Upper lobe of right lung (tissue), 1 donor: ENCODE data around the gene TBCEL. TPM values are rescaled to one million over a fixed set of nuclear protein-coding genes. Genes with fewer than 3 reads are reported as not detected.

ENCODE experiments used
- ATAC-seq: fragments of 200-7000 bp; cut with Tn5 transposase; one replicate; pipeline ENCODE4 v1.9.1; 2020; ENCODE audit warnings: mild to moderate bottlenecking, moderate library complexity
- DNase-seq: peaks from one replicate; pipeline ENCODE4 v3.0.0-alpha.2; 2020
- H3K27ac ChIP-seq: fragments of 200-600 bp; one replicate; pipeline ENCODE4 v1.8.0; 2022
- H3K27me3 ChIP-seq: fragments of 200-600 bp; one replicate; pipeline ENCODE4 v1.8.0; 2022; ENCODE audit warnings: mild to moderate bottlenecking
- H3K36me3 ChIP-seq: fragments of 200-600 bp; one replicate; pipeline ENCODE4 v1.8.0; 2022
- H3K4me1 ChIP-seq: fragments of 200-600 bp; one replicate; pipeline ENCODE4 v1.8.0; 2022
- H3K4me3 ChIP-seq: fragments of 200-600 bp; one replicate; pipeline ENCODE4 v1.8.0; 2022; ENCODE audit warnings: mild to moderate bottlenecking
- H3K9me3 ChIP-seq: fragments of 200-600 bp; one replicate; pipeline ENCODE4 v1.8.0; 2022
- CTCF ChIP-seq: fragments of 200-600 bp; IDR thresholded peaks from one replicate; pipeline ENCODE4 v1.8.0; 2022; ENCODE audit warnings: antibody characterized with exemption
- intact Hi-C: fragments of 100-400 bp; cut with DNase I; formaldehyde crosslinking; loops from one replicate; pipeline ENCODE4 v1.11.0; 2022
- long read RNA-seq: library from polyadenylated mRNA; unstranded; transcript quantifications from one replicate; pipeline ENCODE4 v2.0.0, GENCODE V29; 2021
- total RNA-seq: library from RNA; stranded (reverse); fragmentation: NEBNext Ultra II Directional; extraction: Animal tissue kit (Norgen Biotek cat#: 25700); gene quantifications from one replicate; pipeline ENCODE4 v1.2.1, GENCODE V29; 2021
- donor health status: DM: no; HTN: yes; CAD: no; lungs with severe emphysema.

TBCEL gene
- total RNA-seq: 41.1 TPM
- long read RNA-seq, full-length matches to known transcripts: 13 of 26 reads
- long read RNA-seq, partial matches to known transcripts: 8 of 26 reads
- long read RNA-seq, other reads (novel, unspliced or antisense): 5 of 26 reads

- peak within 1 kb of the TSS; percentile 95 for H3K4me3 ChIP-seq
- DNase-seq (peak; percentile 94), ATAC-seq (peak; percentile 94)
- H3K4me1 ChIP-seq: peaks cover 11% of the 10 kb centered on the region
- H3K36me3 ChIP-seq: no peaks in the 10 kb centered on the region
- no peaks in the 10 kb centered on the region for H3K9me3 ChIP-seq
- no peak for TF ChIP-seq CTCF
- no peaks in the 10 kb centered on the region for H3K27me3 ChIP-seq
- intact Hi-C loops: no loop called here
- peak within 1 kb of the TSS; percentile 83 for H3K27ac ChIP-seq
Measured at GRCh38 chr11:121023848-121024751, at the start of gene TBCEL. Gene TBCEL, plus strand, starts transcription at chr11:121024102. Its CDS starts 21,589 bp downstream, at chr11:121045691.

- Histone ChIP-seq H3K36me3 (no peaks in the 10 kb centered on the region), H3K9me3 (no peaks in the 10 kb centered on the region), H3K4me1 (no peaks in the 10 kb centered on the region), H3K27me3 (no peaks in the 10 kb centered on the region), H3K4me3 (no peak overlapping the region), H3K27ac (no peak overlapping the region)
- ATAC-seq (no peak), DNase-seq (no peak)
- intact Hi-C loops: no loop called here
- TF ChIP-seq CTCF: no peak
Measured at GRCh38 chr11:120974466-120974865, 49.4 kb upstream of the TBCEL start.

- Histone ChIP-seq H3K4me3 (no peak overlapping the region), H3K36me3 (no peaks in the 10 kb centered on the region), H3K9me3 (no peaks in the 10 kb centered on the region), H3K27ac (no peak overlapping the region), H3K4me1 (no peaks in the 10 kb centered on the region), H3K27me3 (no peaks in the 10 kb centered on the region)
- no peak for ATAC-seq
- TF ChIP-seq CTCF: no peak
- DNase-seq: no peak
- intact Hi-C loops: no loop called here
Measured at GRCh38 chr11:120974965-120975364, 48.9 kb upstream of the TBCEL start.

- Histone ChIP-seq H3K9me3 (no peaks in the 10 kb centered on the region), H3K27me3 (no peaks in the 10 kb centered on the region), H3K36me3 (no peaks in the 10 kb centered on the region), H3K27ac (no peak overlapping the region), H3K4me3 (no peak overlapping the region), H3K4me1 (no peaks in the 10 kb centered on the region)
- DNase-seq (no peak), ATAC-seq (no peak)
- TF ChIP-seq CTCF: no peak
- intact Hi-C loops: no loop called here
Measured at GRCh38 chr11:120977266-120978137, 46.4 kb upstream of the TBCEL start.

- no peak for TF ChIP-seq CTCF
- H3K27me3 ChIP-seq: no peaks in the 10 kb centered on the region
- ATAC-seq (no peak), DNase-seq (no peak)
- intact Hi-C loops: no loop called here
- no peaks in the 10 kb centered on the region for H3K36me3 ChIP-seq
- H3K9me3 ChIP-seq: no peaks in the 10 kb centered on the region
- no peak overlapping the region for H3K27ac ChIP-seq
- H3K4me3 ChIP-seq: no peak overlapping the region
- H3K4me1 ChIP-seq: no peaks in the 10 kb centered on the region
Measured at GRCh38 chr11:120978701-120979100, 45.2 kb upstream of the TBCEL start.
